GM19452 (cell line): ENCODE data around the gene ADAM17.
"Not testable (repeated sequence)": the region's sequence is repeated elsewhere in the genome, so short reads cannot be mapped to it uniquely, and the experiment has no call there.

Experiments
- ATAC-seq: cut with Tn5 transposase; IDR thresholded peaks from one replicate; pipeline ENCODE4 v1.9.1; 2021; ENCODE audit not compliant: unreplicated experiment

Gene ADAM17

DNA sequence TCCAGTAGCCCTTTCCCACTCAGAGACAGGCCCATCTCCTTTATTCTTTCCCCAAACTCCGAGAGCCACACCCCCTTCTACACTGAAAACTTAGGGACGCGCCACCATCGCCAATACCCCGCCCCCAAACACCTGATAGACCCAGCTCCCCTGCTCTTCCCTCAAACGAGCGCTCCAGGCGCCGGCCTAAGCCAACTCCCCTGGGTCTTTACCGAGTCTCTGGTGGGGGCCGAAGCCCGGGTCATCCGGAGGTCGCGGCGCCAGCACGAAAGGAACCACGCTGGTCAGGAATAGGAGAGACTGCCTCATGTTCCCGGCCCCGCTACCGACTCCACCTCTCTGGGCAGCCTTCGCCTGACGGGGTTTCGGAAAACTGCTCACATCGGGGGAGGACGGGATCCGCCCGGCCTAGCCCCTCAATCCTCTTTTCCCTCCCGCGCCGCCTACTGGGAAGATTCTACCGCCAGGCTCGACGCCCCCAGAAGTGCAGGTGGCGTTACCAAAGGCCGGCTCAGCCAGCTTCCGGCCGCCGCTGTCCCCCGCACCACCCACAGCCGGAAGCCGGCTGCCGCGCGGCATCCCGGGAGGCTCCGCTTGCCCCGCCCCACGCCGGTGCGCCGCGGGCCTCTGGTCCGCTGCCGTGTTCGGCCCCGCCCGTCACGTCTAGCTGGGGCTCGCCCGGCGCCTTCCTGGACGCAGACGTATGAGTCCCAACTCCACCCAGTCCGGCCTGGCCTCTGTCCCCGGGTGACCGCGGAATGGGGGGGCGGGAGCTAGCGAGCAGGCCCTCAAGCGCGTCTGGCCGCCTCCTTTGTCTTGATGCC, at the start of gene ADAM17:
ADAM17 (minus strand) TSS at position 534 of the 824 bp plus-strand sequence; CDS start at position 309, 225 bp downstream.
- peak; percentile 85 for ATAC-seq

DNA sequence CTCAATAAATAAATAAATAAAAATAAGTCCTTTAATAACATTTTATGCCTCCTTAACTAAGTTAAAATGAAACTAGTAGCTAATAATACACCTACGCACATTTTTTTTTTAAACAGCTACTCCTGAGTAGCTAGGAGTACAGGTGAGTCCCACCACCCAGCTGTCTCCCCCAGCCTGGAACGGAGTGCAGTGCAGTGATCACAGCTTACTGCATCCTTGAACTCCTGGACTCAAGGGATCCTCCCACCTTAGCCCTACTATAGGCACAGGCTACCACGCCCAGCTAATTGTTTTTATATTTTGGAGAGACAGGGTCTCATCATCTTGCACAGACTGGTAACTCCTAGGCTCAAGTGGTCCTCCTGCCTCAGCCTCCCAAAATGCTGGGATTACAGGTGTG, 46.8 kb upstream of the ADAM17 start:
- ATAC-seq = no peak

GRCh38 chr2:9601397-9601796, 45.8 kb upstream of the ADAM17 start:
- no peak for ATAC-seq

DNA sequence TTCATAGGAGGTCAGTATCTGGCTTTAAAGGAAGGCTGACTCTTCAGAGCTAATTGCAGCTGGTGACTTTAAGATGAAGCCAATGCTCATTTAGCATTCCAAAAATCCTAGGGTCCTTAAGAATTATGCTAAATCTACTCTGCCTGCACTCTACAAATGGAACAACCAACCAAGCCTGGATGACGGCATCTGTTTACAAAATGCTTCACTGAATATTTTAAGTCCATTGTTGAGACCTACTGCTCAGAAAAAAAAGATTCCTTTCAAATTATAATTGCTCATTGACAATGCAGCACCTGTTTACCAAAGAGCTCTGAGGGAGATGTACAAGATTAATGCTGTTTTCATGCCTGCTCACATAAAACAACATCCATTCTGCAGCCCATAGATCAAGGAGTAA, 43.8 kb upstream of the ADAM17 start:
- no peak for ATAC-seq

DNA sequence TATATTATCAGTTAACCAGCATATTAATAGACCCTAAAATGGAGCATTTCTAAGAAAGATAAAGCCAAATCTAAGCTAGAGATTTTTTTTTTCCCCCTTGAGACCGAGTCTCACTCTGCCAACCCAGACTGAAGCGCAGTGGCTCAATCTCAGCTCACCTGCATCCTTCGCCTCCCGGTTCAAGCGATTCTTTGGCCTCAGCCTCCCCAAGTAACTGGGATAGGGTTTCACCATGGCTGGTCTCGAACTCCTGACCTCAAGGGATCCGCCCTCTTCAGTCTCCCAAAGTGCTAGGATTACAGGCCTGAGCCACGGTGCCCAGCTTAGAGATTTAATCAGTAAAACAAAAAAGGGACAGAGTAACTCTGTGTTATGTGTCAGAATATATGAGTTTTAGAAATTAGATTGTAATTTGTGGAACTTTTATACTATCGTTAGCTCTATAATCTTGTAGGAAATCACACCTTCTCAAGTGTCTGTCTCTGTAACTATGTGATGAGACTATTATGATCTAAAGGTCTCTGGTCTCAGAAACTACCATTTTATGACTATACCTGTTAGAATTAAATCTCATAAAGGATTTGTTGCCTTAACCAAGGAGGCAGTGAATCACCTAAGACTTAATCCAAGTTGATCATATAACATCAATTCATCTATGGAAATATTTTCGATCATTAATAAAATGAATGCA, 41.1 kb upstream of the ADAM17 start:
- ATAC-seq = no peak

DNA sequence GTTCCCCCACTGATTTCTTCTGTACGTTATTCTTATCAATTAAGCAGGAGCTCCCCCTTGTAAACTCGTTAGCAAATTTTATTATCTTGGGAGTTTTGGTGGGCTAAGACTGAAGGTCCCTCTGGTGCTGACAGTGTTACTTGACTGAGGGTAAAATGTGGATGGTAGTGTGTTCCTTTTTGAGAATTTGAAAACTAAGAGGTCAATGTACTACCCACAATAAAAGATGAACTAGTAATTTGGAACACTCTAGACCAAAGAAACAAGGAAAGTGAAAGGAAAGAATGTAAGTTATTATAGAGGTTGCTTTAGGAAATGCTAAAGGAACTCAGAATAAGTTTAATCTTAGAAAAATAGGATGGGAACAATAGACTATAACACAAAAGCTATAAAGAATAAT, 40.1 kb upstream of the ADAM17 start:
- ATAC-seq = no peak

DNA sequence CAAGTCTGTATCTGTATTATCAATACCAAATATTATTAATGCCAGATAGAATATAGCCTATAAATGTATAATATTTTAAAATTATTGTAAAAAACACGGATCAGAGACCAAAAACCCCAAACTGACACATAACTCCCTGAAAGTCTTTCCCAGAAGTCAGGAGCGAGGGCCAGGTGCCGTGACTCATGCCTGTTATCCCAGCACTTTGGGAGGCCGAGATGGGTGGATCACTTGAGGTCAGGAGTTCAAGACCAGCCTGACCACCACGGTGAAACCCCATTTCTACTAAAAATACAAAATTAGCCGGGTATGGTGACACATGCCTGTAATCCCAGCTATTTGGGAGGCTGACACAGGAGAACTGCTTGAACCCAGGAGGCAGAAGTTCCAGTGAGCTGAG, 39.6 kb upstream of the ADAM17 start:
- ATAC-seq = not testable (repeated sequence)

- ATAC-seq = no peak
These were observed 38.9 kb upstream of the ADAM17 start for GRCh38 chr2:9594366-9595054.

DNA sequence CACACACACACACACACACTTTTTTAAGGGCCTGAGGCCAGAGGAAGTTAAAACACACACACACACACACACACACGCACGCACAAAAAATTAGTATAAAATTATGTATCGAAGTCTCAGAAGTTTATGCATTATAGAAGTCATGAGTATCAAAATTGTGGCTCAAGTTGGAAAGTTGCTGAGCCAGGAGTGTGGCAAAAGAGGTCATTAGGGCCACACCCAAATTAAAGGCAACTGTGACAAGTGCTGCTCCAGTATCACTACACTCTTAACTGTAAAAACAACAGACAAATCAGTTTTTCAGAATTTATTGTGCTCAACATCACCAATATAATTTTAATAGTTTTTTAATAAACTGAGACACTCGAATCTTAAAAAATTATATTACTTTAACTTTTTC, 38.3 kb upstream of the ADAM17 start:
- ATAC-seq = no peak

GRCh38 chr2:9592699-9593098, 37.1 kb upstream of the ADAM17 start:
- no peak for ATAC-seq

DNA sequence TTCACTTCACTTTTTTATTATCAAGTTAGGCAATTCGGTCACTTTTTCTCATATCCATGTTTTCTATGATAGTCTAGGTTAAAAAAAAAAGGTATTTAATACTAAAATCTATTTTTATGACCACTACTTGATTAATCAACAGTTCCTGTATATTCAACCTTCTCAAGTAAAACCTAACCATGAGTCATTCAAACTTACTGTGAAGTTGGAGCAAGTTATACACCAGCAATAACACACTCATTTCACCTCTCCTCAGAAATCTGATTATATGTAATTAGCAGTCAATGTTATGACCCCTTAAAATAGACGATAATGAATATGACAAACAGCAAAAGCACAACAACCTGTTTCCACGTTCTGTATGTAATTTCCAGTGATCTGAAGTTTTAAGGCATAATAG, 35.0 kb upstream of the ADAM17 start:
- ATAC-seq = no peak

- no peak for ATAC-seq
These were observed 30.8 kb upstream of the ADAM17 start for GRCh38 chr2:9586465-9586864.

DNA sequence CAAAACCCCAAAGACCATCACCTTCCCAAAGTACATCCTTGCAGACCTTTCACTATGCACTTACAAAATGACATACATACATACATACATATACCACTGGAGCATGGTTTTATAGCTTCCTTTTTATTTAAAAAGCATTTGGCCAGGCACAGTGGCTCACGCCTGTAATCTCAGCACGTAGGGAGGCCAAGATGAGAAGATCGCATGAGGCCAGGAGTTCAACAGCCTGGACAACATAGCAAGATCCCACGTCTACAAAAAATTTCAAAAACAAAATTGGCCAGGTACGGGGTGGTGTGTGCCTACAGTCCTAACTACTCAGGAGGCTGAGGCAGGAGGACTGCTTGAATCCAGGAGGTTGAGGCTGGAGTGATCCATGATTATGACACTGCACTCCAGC, 29.9 kb upstream of the ADAM17 start:
- ATAC-seq = no peak

DNA sequence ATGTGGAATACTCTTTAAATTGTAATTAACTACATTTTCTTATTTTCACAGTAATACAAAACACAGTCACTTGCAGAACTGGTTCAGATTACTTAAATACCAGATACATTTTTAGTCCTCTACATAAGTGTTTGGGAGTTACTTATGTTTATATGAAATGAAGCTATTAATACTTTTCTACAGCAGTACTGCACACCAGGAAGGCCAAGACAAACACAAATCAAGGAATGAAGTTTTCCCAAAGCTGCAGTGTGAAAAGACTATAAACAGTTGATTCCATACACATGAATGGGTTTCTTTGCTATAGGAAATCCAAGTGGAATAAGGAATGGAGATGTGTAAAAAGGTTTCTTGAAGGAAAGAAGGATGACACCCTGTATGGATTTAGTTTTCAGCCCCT, 29.3 kb upstream of the ADAM17 start:
- not testable (repeated sequence) for ATAC-seq

DNA sequence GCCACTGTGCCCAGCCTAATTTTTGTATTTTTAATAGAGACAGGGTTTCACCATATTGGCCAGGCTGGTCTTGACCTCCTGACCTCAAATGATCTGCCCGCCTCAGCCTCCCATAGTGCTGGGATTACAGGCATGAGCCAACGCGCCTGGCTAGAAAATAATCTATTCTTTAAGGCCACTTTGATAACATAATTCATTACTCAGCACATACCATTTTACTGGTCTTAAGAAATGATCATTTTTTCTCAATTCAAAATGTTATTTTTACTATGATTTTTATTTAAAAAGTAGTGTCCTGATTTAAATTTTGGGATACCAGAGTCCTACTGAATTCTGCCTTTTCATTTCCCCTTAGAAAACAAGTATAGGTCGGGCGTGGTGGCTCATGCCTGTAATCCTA, 27.0 kb upstream of the ADAM17 start:
- no peak for ATAC-seq

- ATAC-seq = no peak
These were observed 23.0 kb upstream of the ADAM17 start for GRCh38 chr2:9578467-9579235.

DNA sequence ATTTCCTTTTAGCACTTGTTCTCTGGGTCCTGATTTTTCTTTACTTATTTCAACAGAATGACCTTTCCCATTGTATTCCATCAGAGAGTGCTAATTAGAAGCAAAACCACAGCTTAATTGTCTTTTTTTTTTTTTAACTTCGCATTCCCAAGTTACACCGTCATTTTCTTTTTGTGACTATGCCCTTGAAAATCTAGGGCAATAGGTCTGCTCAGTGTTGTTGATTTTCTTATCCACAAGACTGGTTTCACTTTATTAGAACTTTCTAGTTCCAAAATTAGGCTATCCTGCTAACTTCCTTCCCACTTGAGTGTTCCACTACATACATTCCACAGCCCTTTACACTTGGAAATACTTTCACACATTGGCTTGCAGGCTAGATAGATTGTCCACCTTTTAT, 18.7 kb upstream of the ADAM17 start:
- no peak for ATAC-seq

GRCh38 chr2:9573840-9574239, 18.2 kb upstream of the ADAM17 start:
- no peak for ATAC-seq

- ATAC-seq = no peak
These were observed 17.5 kb upstream of the ADAM17 start for GRCh38 chr2:9573013-9573720.
